Retinal pigment epithelial cell (primary cell): Measurements from ENCODE around the gene TUBB6.

Experiments used
- DNase-seq: peaks from one replicate; pipeline ENCODE4 v3.0.0-alpha.2; 2010; ENCODE audit warnings: low read depth
- H3K4me3 ChIP-seq: 2 replicates; pipeline ENCODE4 v1.5.1; 2011; ENCODE audit warnings: mild to moderate bottlenecking, low read length, control low read depth, moderate library complexity
- TF ChIP-seq, protein P1 (sequence below): conservative IDR thresholded peaks from 2 replicates; pipeline ENCODE4 v1.5.1; 2011; ENCODE audit warnings: low read depth, low read length, control low read depth, inconsistent platforms

Gene TUBB6

DNA sequence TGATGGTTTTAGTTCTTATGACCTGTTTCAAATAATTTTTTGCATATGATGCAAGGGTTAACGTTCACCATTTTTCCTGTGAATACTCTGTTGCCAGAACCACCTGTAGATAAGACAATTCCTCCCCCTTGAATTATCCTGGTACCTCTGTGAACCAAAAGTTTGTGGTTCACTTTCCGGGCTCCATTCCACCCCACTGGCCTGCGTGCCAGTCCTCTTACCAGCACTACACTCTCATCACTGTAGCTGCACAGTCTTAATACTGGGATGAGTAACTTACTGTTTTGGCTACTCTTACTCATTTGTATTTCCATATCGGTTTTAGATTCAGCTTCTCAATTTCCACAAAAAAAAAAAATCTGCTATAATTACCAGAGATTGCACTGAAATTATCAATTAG is 34.6 kb downstream of the TUBB6 start:
- no peak for DNase-seq
- TF ChIP-seq, protein P1, sequence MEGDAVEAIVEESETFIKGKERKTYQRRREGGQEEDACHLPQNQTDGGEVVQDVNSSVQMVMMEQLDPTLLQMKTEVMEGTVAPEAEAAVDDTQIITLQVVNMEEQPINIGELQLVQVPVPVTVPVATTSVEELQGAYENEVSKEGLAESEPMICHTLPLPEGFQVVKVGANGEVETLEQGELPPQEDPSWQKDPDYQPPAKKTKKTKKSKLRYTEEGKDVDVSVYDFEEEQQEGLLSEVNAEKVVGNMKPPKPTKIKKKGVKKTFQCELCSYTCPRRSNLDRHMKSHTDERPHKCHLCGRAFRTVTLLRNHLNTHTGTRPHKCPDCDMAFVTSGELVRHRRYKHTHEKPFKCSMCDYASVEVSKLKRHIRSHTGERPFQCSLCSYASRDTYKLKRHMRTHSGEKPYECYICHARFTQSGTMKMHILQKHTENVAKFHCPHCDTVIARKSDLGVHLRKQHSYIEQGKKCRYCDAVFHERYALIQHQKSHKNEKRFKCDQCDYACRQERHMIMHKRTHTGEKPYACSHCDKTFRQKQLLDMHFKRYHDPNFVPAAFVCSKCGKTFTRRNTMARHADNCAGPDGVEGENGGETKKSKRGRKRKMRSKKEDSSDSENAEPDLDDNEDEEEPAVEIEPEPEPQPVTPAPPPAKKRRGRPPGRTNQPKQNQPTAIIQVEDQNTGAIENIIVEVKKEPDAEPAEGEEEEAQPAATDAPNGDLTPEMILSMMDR, result no peak

DNA sequence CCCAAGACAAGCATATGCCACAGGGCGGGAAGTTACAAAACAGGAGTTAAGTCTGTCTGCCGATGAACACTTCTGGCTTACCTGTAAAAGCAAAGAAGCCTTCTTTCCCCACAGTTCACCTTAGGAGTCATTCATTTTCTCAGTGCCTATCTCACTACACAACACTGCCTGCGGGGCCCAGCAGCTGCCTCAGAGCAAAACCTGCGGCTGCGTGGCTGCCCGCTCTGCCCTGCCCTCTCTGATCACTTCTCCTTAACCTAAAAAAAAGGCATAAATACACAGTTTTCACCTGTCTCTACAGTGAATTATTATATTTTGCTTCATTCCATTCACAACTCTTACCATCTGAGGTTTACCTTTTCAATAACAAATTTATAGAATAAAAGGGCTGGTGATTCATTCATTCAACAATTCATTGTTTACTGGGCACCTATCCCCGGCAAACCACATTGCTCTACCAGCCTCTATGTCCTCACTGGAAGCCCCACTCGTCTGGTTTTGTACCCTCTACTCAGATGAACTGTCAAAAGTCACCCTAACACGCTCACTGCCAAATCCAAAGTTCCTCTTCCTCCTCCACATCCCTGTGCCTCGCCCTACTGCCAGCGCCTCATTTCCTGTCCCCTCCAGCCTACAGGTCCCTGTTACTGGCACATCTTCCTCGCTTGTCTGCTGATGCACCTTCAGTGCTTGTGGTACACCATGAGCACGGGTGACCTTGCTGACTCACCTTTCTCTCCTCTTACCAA is 37.6 kb downstream of the TUBB6 start:
- H3K4me3 ChIP-seq, result no peak overlapping the region
- TF ChIP-seq, protein P1, result no peak
- DNase-seq, result no peak

More for the DNA sequence above, 34.6 kb downstream of the TUBB6 start:
- no peak overlapping the region for H3K4me3 ChIP-seq

DNA sequence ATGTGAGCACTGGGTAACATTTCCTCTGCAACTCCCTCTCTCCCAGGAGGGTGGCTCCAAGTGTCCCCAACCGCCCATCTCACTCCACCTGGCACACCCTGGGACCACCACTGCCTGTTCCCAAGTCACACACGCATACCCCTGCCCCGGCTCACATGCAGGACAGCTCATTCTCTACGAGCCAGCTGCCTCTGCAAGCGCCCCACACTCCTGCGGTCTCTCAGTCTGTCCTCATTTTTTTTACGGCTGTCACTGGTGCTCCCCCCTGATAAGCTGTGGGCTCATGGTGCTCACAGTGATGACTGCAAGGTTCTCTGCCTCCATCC is 38.2 kb downstream of the TUBB6 start:
- DNase-seq, result no peak
- no peak overlapping the region for H3K4me3 ChIP-seq
- TF ChIP-seq, protein P1, result no peak

DNA sequence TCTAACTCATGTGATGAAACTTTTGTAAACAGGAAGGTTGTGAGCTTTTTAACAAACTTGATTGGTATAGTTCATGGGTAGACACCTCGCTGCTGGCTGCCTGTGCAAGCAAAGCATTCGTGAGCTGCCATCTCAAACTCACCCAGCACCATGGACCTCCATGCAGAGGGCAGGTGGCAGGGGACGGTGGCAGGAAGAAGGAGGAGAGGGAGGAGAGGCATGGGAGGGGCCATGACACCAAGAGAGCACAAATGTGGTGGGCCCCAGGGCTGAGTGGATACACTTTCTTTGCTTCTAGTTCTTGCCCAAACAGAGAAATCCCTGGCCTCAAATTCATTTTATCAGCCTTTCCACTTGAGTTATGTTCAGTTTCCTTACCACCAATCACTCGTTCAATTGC is 39.9 kb downstream of the TUBB6 start:
- no peak for DNase-seq
- no peak overlapping the region for H3K4me3 ChIP-seq
- TF ChIP-seq, protein P1, result no peak

DNA sequence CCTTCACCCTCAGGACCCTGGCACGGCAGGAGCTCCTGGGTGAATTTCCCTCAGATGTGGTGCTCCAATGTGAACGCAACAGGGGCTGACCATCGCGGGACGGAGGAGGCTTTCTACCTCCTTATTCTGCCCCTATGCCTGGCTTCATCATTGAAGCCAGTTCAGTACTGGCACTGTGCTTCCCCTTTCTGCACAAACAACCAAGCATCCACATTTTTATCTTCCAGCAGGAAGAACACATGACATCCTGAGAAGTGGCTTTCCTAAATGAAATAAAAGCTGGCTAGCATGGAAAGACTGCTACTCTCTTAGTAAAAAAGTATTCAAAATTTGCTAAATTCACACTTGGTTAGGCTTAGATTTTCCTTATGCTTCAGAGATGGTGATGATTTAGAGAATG is 44.1 kb downstream of the TUBB6 start:
- DNase-seq, result no peak
- TF ChIP-seq, protein P1, result no peak
- H3K4me3 ChIP-seq, result no peak overlapping the region

GRCh38 chr18:12359515-12359927 is 51.5 kb downstream of the TUBB6 start:
- DNase-seq, result no peak
- H3K4me3 ChIP-seq, result no peak overlapping the region
- TF ChIP-seq, protein P1, result no peak

- no peak overlapping the region for H3K4me3 ChIP-seq
- DNase-seq, result no peak
- TF ChIP-seq, protein P1, result no peak
These were observed 53.8 kb downstream of the TUBB6 start for GRCh38 chr18:12361770-12362378.
